HuH-7.5 (cell line): Measurements from ENCODE around the gene OVCH2.

Source experiments
- DNase-seq: peaks from one replicate; pipeline ENCODE4 v3.0.0; 2011; ENCODE audit warnings: low spot score

The OVCH2 gene

GRCh38 chr11:7639643-7640025, 66.6 kb downstream of the OVCH2 start:
- DNase-seq: no peak
